Left cardiac atrium (tissue), 4 donors: ENCODE results near the gene NELFA. TPM values are rescaled to one million over a fixed set of nuclear protein-coding genes. Genes with fewer than 3 reads are reported as not detected.
A peak's percentile ranks its signal among the peaks of the same experiment; 100 is the strongest.
"Not testable (repeated sequence)": the region's sequence is repeated elsewhere in the genome, so short reads cannot be mapped to it uniquely, and the experiment has no call there.

Experiments used
- ATAC-seq, 2 donors: fragments of 200-7000 bp; cut with Tn5 transposase; one replicate each; pipeline ENCODE4 v1.9.1; 2020; ENCODE audit warnings: mild to moderate bottlenecking in 2 of 2, moderate library complexity in 2 of 2
- DNase-seq: peaks from one replicate; pipeline ENCODE4 v3.0.0-alpha.2; 2020
- intact Hi-C, 2 donors: fragments of 100-400 bp; cut with DNase I; formaldehyde crosslinking; loops; one replicate each; pipeline versions ENCODE4 v1.14.1 to v1.15.1; 2022 to 2023
- total RNA-seq, 2 donors: library from RNA; stranded (reverse); fragmentation: NEBNext Ultra II Directional; extraction: Animal tissue kit (Norgen Biotek cat#: 25700); gene quantifications; one replicate each; pipeline ENCODE4 v1.2.1, GENCODE V29; 2021
- donor health status: DM: no; HTN: yes; CAD: no.
- donor health status: DM: no; HTN: yes; CAD: no; lungs with severe emphysema.
- donor health status: DM: yes; HTN: yes; CAD: no.
- donor health status: Dilated cardiomyopathy.

Gene NELFA
- total RNA-seq, 2 donors from 2014 or later: 12.4 to 17.0 TPM

DNA sequence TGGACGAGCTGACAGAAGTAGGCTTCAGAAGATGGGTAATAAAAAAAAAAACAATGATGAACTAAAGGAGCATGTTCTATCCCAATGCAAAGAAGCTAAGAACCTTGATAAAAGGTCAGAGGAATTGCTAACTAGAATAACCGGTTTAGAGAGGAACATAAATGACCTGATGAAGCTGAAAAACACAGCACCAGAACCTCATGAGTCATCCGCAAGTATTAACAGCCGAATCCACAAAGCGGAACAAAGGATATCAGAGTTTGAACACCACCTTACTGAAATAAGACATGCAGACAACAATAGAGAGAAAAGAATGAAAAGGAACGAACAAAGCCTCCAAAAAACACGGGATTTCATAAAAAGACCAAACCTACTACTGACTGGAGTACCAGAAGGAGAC lies 10.5 kb downstream of the NELFA start:
- intact Hi-C loops: no loop called here
- DNase-seq (no peak), ATAC-seq (no peak)

DNA sequence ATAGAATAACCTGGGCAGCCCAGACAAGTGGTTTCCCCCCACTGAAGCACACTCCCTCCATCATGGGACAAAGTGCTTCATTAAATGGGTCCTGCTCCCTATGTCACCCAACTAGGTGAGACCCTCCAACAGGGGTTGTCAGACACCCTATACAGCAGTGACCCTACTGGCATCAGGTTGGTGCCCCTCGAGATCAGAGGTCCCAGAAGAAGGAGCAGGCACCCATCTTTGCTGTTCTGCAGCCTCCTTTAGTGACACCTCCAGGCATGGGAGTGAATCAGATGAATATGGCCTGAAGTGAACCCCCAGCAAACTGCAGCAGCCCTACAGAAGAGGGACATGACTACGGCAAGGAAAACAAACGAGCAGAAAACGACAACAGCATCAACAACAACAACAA lies 11.1 kb downstream of the NELFA start:
- DNase-seq (no peak), ATAC-seq (no peak)
- intact Hi-C loops: no loop called here

DNA sequence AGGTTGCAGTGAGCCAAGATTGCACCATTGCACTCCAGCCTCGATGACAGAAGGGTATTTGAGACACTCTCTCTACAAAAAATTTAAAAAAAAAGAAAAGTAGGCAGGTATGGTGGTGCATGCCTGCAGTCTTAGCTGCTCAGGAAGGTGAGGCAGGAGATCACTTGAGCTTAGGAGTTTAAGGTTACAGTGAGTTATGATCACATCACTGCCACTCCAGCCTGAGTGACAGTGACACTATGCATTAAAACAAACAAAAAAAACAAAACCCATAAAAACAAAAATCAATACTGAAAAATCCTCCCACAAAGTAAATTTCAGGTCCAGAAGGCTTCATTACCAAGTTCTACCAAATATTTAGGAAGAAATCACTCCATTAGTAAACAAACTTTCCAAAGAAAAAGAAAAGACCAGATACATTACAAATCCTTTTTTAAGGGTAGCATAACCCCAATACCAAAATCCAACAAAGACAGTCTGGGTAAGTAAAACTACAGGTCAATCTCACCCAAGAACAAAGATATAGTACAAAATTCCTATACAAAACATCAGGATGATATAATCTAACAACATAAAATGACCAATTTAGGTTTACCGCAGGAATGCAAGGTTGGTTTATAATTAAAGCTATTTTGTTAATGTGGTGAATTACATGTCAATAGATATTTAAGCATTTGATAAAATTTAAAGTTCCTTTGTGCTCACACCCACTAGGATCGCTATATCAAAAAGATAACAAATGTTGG lies 11.7 kb downstream of the NELFA start:
- ATAC-seq (no peak), DNase-seq (no peak)
- intact Hi-C loops: no loop called here

DNA sequence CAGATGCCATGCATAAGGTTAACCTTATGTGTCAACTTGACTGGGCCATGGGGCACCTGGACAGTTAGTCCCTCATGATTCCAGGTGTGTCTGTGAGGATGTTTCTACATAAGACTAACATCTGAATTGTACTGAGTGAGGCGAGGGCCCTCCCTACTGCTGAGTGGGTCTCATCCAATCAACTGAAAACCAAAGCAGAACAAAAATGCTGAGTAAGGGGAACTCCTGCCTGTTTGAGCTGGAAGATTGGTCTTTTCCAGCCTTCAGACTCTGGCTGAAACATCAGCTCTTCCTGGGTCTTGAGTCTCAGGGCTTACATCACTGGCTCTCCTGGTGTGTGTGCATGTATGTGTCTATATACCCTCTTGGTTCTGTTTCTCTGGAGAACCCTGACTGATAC lies 13.8 kb downstream of the NELFA start:
- intact Hi-C loops: no loop called here
- DNase-seq (no peak), ATAC-seq (no peak)

DNA sequence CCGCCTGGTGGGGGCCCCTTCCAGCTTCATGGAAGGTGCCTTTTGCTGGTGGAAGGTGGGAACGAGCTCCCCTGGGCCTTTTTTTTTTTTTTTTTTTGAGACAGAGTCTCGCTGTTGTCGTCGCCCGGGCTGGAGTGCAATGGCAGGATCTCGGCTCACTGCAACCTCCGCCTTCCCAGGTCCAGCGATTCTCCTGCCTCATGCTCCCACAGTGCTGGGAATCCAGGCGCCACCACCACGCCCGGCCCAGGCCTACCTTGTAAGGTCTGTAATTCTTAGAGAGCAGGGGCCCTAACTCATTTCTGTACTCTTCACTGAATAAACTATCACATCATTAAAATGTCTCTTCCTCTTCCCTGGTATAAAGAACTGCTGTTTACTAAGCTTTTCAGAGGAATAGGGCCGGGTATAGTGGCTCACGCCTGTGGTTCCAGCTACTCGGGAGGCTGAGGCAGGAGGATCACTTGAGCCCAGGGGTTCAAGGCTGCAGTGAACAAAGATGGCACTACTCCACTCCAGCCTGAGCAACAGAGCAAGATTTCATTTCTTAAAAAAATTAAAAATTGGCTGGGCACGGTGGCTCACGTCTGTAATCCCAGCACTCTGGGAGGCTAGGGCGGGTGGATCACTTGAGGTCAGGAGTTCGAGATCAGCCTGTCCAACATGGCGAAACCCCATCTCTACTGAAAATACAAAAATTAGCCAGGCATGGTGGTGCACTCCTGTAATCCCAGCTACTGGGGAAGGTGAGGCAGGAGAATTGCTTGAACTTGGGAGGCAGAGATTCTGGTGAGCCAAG lies 14.9 kb downstream of the NELFA start:
- intact Hi-C loops, ATAC-seq, DNase-seq: not testable (repeated sequence)

DNA sequence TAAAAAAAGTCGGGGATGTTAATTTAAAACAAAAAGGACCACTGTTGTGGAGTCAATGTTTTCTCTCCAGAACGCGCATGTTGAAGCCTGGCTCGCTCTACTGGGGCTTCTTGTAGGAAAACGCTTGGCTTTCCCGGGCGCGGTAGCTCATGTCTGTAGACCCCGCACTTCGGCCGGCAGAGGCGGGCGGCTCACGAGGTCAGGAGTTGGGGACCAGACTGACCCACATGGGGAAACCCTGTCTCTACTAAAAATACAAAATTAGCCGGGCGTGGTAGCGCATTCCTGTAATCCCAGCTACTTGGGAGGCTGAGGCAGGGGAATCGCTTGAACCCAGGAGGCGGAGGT lies 15.6 kb downstream of the NELFA start:
- intact Hi-C loops: no loop called here
- DNase-seq (no peak), ATAC-seq (no peak)

DNA sequence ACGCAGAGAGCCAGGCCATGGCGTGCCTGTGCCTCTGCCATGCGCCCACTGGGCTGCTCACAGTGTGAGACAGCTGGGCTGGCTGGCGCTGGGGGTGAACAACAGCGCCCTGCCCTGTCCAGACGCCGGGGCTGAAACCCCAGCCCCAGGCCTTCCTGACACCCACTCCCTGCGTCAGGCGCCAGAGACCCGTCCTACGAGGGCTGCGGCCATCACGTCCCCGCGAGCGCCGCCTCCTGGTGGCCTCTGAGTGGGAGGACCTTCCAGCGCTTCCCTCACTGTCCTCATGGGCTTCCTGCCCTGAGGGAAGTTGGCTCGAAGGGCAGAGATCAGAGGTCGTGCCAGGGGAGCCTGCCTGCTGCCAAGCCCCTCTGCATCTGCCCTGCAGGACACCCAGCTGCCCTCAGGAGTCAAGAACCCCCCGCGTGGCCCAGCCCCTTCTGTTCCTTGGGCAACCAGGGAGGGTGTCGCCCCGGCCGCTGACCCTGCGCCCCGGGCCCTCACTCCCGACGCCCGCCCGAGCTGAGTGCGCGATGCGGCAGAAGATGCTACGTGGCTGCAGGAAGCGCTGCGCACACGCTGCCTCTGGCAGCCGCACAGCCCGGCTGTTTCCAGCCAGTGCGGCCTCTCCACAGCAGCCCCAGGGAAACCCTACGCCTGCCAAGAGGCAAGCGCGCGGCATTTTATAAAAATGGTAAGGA lies 16.2 kb downstream of the NELFA start:
- intact Hi-C loops: no loop called here
- no peak for DNase-seq

DNA sequence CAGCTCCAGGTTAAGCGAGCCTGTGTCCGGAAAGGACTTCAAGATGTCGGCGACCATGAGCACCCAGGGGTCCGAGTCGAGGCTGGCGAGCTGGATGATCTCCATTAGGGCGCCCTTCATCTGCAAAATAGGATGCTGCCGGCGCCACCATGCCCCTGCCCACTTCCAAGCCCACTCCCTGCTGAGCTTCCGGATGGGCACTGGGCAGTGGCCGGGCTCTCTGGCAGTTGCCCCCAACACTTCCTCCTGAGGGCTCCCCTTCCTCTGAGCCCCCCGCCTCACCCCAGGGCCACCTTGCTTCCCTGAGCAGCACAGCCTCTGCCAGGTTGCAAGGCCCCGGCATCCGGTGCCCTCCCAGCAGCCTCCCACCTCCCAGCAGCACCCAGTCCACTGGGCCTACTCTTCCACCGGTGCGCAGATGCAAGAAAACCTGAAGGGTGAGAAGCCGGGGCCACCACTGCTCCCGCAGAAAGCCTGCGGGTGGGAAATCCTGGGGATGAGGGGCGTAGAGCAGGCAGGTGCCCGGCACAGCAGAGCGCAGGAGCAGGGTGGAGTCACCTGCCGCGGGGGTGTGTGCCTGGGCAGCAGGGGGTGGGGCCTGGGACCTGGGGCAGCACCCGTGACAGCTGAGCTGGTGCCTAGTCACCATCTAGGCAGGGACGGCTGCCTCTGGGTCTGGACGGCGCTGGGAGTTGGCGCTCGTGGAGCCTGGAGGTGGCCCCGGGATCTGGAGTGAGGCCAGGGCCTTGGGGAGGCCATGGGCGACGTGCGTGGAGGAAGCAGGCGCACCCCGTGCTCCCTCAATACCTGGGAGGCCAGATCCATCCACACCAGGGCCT lies 17.0 kb downstream of the NELFA start:
- intact Hi-C loops: no loop called here
- peak in 1 of 2 donors; percentile 52 for ATAC-seq

More for the DNA sequence above, 16.2 kb downstream of the NELFA start:
- ATAC-seq: peak; percentile 46 to 52

DNA sequence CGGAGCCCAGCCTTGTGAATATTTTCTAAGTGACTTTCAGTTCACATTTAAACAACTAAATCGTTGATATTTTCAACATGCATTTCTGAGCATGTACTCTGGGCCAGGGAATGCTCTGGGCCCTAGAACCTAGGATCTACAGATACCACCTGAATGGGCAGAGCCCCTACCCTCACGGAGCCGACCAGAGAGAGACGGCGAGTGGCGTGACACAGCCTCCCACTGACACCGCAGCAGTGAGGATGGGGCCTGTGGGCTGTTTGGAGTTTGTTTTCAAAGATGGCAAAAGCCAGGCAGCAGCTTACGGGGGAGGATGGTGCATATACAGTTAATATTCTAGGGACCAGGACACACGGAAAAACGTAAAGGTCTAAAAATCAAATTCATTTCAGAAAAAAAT lies 17.7 kb downstream of the NELFA start:
- DNase-seq: no peak
- intact Hi-C loops: no loop called here
- no peak for ATAC-seq

More for the DNA sequence above, 17.0 kb downstream of the NELFA start:
- DNase-seq: no peak

DNA sequence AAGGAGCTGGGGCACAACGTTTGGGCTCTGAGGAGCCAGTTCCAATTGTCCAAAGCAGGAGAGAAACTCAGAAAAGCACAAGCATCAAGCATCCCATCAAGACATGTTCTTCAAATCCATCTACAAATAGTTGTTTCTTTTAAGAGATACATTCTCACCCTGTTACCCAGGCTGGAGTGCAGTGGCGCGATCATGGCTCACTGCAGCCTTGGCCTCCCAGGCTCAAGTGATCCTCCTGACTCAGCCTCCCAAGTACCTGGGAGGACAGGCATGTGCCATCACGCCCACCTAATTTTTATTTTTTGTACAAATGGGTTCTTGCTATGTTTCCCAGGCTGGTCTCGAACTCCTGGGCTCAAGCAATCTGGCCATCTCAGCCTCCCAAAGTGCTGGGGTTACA lies 18.1 kb downstream of the NELFA start:
- DNase-seq: no peak
- no peak for ATAC-seq

DNA sequence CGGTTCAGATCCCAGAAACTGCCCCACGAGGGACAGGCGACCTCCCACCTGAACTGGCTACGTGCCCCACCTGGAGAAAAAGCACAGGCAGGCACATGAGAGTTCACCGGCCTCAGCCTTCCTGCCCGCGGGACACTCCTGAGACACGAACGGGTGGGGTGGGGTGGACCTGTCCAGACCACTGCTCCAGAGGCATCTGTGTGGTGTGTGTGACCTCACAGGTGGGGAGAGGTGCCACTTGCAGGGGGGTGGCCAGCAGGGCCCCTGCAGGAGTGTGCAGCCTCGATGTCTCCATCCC lies 18.5 kb downstream of the NELFA start:
- intact Hi-C loops: no loop called here
- no peak for DNase-seq
- no peak for ATAC-seq

More for the DNA sequence above, 18.1 kb downstream of the NELFA start:
- intact Hi-C loops: no loop called here

DNA sequence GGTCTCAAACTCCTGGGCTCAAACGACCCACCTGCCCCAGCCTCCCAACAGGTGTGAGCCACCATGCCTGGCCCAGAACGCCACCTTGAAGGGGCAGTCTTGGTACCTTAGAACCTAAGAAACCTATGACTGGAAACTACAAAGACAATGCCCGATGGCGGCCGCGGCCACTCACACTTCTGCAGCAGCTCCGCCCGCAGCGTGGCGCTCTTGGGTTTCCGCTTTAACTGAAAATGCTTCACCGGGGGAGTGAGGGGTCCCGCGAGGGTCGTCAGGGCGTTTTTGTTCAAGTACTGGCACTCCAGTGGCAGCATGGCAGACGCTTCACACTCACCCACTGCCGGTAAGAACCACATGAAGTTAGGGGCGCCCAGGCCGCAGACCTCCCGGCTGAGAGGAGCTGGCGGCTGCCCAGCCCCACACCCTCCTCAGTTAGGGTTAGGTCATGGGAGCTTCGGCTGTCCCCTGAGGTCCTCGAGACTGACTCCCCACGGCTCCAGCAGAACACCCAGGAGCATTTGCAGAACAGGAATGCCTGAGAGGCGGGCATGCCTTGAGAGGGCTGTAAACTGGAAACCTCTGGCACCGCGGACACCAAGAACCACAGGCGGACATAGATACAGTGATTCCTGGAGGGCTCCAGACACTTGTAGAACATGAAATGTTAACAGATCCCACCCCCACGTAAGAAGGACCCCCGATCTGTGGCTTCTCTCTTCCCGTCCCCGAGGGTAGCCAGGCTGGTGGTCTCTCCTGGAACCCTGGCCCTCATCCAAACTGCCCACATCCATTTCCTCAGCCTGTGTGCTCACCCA lies 19.0 kb downstream of the NELFA start:
- ATAC-seq (no peak), DNase-seq (no peak)
- intact Hi-C loops: no loop called here

DNA sequence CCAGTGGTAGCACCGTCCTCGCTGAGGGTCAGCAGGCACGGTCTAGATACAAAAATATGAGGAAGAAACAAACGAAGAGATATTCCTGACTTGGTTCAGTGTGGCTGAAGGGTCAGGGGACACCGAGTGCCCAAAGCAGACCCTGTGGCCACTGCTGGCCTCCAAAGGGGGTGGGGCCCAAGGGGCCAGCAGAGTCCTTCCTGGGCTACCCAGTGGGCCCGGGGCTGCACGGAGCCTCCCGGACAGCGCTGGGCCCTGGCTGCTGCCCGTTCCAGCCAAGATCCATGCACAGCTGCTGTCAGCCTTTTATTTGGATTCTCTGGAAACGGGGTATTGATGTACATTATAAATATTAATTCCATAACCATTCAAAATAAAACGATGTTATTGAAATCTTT lies 20.4 kb downstream of the NELFA start:
- ATAC-seq (no peak), DNase-seq (no peak)
- intact Hi-C loops: no loop called here

DNA sequence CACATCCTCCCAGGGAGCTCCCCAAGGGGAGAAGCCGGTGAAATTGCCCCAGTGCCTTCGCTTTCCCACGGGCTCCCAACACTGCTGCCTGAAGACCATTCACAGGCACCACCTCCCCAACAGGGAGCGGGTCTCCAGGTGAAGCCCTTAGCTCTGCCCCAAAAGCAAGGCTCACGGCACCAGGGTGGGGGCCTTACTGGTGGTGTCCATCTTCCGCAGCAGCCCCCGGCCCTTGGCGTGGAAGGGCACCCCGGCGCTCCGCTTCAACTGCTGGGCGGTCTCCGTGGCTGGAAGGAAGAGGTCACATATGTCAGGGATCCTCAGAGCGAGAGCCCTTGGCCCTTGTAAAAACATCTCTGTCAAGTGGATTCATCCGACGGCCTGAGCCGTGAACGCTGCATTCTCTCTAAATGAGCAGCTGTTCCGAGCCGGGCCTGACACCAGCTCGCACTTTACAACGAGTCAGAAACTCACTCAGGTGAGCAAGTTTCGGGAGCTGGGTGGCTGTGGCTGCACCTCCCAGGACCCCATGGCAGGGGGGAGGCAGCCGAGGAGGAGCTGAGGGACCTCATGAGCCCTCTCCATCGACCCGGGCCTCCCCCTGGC lies 20.9 kb downstream of the NELFA start:
- intact Hi-C loops: no loop called here
- ATAC-seq: no peak
- no peak for DNase-seq

DNA sequence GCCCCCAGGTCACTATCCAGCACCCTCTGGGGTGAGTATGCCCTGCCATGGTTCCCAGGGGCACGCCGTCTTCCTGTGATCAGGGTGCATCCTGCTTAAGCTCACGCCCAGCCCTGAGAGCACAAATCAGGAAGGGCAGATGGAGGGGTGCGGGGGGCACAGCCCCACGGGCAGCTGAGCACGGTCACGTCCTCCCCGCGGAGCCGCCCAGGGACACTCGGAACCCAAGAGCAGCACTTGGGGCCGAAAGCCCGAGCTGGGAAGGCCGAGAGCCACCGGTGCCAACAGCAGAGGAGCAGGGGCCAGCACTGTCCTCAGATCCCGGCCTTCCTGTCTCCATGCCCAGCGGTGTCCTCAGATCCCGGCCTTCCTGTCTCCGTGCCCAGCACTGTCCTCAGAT lies 21.5 kb downstream of the NELFA start:
- ATAC-seq (no peak), DNase-seq (no peak)
- intact Hi-C loops: no loop called here

DNA sequence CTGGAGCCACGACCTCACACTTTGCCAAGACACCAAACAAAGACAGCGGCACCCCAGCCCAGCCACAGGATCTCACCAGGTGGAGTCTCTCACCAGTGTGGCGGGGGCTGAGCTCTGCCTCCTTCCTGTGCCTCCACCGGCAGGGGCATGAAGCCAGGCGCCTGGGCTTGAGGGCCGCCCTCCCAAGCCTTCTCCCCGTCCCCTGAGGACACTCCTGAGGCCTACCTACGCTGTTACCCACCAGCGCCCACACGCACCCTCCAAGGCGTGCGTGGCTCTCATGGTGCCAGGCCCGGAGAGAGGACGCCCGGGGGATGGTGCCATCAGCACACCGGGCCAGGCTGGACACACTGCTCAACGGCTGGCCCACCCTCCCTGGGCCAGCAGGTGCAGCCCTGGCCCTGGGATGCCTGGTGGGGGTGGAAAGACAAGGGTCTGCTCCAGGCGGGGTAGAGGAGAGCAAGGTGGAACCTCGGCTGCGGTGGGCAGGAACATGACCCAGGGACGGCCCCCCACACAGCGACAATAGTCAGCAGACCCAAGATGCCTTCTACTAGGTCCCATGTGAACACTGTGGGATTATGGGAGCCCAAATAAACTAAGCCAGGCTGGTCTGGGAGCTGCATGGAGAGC lies 22.1 kb downstream of the NELFA start:
- intact Hi-C loops: no loop called here
- no peak for ATAC-seq
- DNase-seq: no peak

DNA sequence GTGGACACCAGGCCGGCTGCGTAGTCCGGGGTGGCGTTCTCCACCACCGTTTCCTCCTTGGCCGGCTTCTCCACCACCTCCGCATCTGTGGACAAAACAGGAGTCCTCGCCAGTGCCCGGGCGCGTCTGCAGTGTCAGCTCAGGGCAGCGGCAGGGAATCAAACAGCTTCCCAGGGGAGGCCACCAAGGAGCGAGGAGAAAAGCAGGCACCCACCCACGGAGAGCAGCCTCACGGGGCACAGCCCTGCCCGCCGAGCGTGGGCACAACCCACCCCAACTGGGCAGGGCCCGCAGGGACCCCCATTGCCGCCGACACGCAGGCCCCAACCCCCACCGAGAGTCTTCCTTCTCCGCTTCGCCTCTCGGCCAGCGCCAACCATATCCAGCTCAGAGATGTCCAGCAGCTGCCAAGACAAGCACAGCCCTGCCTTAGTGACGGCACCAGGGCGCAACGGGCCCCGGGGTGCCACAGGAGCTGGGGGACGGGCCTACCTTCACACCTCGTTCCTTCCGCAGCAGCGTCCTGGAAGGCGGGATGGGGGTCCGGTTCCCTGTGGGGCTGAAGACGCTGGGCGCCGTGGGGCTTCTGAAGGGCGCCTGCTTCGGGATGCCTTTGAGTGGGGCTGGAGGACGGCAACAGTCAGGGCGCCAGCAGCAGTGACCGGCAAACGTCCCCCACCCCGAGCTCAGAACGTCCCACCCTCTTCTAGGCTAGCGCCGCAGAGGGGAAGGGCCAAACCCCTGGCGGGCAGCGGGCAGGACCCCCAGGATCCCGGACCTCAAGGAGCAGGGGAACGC lies 22.8 kb downstream of the NELFA start:
- ATAC-seq (no peak), DNase-seq (no peak)
- intact Hi-C loops: no loop called here
